ENCODE results near the gene ZSWIM5. TPM values are rescaled to one million over a fixed set of nuclear protein-coding genes. Genes with fewer than 3 reads are reported as not detected.
A peak's percentile ranks its signal among the peaks of the same experiment; 100 is the strongest.

The ZSWIM5 gene
- total RNA-seq, 1 experiment from 2014 or later, result 2.2 TPM

DNA sequence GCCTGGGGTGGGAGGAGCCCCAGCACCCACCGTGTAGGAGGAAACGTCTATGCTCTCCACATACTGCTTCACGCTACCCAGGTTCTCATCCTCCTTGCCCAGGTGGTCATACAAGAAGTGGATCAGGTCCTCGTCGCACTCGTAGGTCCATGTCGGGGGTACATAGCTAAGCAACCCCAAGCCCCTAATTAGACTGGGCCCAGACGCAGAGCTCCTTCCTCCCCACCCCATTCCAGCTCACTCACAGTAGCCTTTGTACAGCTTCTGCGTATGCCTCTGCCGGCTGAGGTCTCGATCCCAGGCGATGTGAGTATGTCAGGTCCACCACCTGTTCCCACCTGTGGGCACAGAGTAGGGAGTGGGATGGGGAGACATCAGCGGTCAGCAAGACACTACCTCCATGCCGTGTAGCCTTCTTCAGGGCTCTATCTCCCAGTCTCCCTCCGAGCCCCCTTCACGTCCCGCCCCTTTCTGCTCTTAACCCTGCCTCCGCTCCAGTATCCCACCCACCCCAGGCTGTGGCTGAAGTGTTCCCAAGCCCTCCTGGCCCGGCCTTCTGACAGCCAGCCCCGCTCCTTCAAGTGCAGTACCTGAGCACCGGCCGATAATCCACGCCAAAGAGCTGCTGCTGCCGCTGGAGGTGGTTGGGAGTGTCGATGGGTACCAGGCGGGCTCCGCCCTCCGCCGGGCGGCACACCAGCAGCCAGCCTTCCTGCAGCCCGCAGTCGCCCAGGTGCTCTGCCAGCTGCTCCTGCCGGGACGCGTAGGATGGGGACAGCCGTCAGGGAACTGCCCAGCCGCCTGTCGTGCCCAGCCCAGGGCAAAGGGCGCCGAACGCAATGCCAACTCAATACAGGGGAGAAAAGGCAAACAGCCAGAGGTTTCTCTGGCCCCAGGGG lies 196.2 kb downstream of the ZSWIM5 start:
- ATAC-seq (peak; percentile 3), DNase-seq (ENCODE audit: low spot score) (no peak)
- Mint-ChIP-seq H3K9me3 (no peaks in the 10 kb centered on the region), H3K36me3 (peaks cover 5% of the 10 kb centered on the region), H3K27me3 (ENCODE audit: low read depth) (peaks cover 5% of the 10 kb centered on the region; the same call in 1 of the 2 replicates), H3K27ac (no peak overlapping the region), H3K4me1 (peaks cover 21% of the 10 kb centered on the region), H3K4me3 (peak overlapping the region; percentile 79)
- POLR2A ChIA-PET, result interaction anchor here (0.5 to 2.7 kb wide), 12 partner anchors 12 to 330 kb away, joined by 3 to 11 read pairs (median 4); partner anchors contain the start of genes EIF2B3, HPDL, MUTYH and PLK3
- TF ChIP-seq, protein P1, sequence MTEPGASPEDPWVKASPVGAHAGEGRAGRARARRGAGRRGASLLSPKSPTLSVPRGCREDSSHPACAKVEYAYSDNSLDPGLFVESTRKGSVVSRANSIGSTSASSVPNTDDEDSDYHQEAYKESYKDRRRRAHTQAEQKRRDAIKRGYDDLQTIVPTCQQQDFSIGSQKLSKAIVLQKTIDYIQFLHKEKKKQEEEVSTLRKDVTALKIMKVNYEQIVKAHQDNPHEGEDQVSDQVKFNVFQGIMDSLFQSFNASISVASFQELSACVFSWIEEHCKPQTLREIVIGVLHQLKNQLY (CRISPR knock-in tag; IDR thresholded peaks at IDR 0.05), result 0 out of 2 replicates have a peak, but pooled peaks have one; percentile 25
- TF ChIP-seq CBFB (CRISPR knock-in tag; IDR thresholded peaks at IDR 0.05; ENCODE audit: low read depth) (no peak), IRF2 (CRISPR knock-in tag; IDR thresholded peaks at IDR 0.05; ENCODE audit: borderline replicate concordance, low read depth) (no peak), ZNF416 (CRISPR knock-in tag; IDR thresholded peaks at IDR 0.05) (no peak), NR1H2 (CRISPR knock-in tag; IDR thresholded peaks at IDR 0.05) (no peak), FOXK1 (CRISPR knock-in tag; IDR thresholded peaks at IDR 0.05) (no peak), ZNF317 (CRISPR knock-in tag; IDR thresholded peaks at IDR 0.05; ENCODE audit: borderline replicate concordance, low read depth) (no peak), PRRX2 (CRISPR knock-in tag; IDR thresholded peaks at IDR 0.05) (no peak), OVOL2 (CRISPR knock-in tag; IDR thresholded peaks at IDR 0.05; ENCODE audit: borderline replicate concordance) (no peak)
- TF ChIP-seq, protein P2, sequence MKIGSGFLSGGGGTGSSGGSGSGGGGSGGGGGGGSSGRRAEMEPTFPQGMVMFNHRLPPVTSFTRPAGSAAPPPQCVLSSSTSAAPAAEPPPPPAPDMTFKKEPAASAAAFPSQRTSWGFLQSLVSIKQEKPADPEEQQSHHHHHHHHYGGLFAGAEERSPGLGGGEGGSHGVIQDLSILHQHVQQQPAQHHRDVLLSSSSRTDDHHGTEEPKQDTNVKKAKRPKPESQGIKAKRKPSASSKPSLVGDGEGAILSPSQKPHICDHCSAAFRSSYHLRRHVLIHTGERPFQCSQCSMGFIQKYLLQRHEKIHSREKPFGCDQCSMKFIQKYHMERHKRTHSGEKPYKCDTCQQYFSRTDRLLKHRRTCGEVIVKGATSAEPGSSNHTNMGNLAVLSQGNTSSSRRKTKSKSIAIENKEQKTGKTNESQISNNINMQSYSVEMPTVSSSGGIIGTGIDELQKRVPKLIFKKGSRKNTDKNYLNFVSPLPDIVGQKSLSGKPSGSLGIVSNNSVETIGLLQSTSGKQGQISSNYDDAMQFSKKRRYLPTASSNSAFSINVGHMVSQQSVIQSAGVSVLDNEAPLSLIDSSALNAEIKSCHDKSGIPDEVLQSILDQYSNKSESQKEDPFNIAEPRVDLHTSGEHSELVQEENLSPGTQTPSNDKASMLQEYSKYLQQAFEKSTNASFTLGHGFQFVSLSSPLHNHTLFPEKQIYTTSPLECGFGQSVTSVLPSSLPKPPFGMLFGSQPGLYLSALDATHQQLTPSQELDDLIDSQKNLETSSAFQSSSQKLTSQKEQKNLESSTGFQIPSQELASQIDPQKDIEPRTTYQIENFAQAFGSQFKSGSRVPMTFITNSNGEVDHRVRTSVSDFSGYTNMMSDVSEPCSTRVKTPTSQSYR (CRISPR knock-in tag; IDR thresholded peaks at IDR 0.05), result no peak
- TF ChIP-seq, protein P3, sequence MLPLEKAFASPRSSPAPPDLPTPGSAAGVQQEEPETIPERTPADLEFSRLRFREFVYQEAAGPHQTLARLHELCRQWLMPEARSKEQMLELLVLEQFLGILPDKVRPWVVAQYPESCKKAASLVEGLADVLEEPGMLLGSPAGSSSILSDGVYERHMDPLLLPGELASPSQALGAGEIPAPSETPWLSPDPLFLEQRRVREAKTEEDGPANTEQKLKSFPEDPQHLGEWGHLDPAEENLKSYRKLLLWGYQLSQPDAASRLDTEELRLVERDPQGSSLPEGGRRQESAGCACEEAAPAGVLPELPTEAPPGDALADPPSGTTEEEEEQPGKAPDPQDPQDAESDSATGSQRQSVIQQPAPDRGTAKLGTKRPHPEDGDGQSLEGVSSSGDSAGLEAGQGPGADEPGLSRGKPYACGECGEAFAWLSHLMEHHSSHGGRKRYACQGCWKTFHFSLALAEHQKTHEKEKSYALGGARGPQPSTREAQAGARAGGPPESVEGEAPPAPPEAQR (CRISPR knock-in tag; IDR thresholded peaks at IDR 0.05), result no peak
- TF ChIP-seq, protein P4, sequence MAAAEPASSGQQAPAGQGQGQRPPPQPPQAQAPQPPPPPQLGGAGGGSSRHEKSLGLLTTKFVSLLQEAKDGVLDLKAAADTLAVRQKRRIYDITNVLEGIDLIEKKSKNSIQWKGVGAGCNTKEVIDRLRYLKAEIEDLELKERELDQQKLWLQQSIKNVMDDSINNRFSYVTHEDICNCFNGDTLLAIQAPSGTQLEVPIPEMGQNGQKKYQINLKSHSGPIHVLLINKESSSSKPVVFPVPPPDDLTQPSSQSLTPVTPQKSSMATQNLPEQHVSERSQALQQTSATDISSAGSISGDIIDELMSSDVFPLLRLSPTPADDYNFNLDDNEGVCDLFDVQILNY (CRISPR knock-in tag; IDR thresholded peaks at IDR 0.05), result no peak
- TF ChIP-seq, protein P5, sequence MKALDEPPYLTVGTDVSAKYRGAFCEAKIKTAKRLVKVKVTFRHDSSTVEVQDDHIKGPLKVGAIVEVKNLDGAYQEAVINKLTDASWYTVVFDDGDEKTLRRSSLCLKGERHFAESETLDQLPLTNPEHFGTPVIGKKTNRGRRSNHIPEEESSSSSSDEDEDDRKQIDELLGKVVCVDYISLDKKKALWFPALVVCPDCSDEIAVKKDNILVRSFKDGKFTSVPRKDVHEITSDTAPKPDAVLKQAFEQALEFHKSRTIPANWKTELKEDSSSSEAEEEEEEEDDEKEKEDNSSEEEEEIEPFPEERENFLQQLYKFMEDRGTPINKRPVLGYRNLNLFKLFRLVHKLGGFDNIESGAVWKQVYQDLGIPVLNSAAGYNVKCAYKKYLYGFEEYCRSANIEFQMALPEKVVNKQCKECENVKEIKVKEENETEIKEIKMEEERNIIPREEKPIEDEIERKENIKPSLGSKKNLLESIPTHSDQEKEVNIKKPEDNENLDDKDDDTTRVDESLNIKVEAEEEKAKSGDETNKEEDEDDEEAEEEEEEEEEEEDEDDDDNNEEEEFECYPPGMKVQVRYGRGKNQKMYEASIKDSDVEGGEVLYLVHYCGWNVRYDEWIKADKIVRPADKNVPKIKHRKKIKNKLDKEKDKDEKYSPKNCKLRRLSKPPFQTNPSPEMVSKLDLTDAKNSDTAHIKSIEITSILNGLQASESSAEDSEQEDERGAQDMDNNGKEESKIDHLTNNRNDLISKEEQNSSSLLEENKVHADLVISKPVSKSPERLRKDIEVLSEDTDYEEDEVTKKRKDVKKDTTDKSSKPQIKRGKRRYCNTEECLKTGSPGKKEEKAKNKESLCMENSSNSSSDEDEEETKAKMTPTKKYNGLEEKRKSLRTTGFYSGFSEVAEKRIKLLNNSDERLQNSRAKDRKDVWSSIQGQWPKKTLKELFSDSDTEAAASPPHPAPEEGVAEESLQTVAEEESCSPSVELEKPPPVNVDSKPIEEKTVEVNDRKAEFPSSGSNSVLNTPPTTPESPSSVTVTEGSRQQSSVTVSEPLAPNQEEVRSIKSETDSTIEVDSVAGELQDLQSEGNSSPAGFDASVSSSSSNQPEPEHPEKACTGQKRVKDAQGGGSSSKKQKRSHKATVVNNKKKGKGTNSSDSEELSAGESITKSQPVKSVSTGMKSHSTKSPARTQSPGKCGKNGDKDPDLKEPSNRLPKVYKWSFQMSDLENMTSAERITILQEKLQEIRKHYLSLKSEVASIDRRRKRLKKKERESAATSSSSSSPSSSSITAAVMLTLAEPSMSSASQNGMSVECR (CRISPR knock-in tag; IDR thresholded peaks at IDR 0.05; ENCODE audit: borderline replicate concordance), result peak; percentile 46; the same call in 1 of the 2 replicates
- CTCF ChIA-PET, result interaction anchor here (0.6 to 13.0 kb wide), 15 partner anchors 24 to 481 kb away, joined by 3 to 317 read pairs (median 5); partner anchors contain the start of genes EIF2B3, PLK3 and TESK2

Measured in WTC11 (cell line).